H9 (cell line): ENCODE results near the gene ADAMTS13. TPM values are rescaled to one million over a fixed set of nuclear protein-coding genes. Genes with fewer than 3 reads are reported as not detected.

ENCODE experiments used
- DNase-seq: peaks from one replicate; pipeline ENCODE4 v3.0.0-alpha.2; 2017
- H2AFZ ChIP-seq: one replicate; pipeline ENCODE4 v1.6.1; 2013; ENCODE audit warnings: mild to moderate bottlenecking, low read length, control low read depth, moderate library complexity
- H2AK5ac ChIP-seq: 2 replicates; pipeline ENCODE4 v1.6.1; 2013; ENCODE audit warnings: low read length, control low read depth, mixed read lengths; ENCODE audit not compliant: insufficient read length
- H2BK120ac ChIP-seq: one replicate; pipeline ENCODE4 v1.6.1; 2013; ENCODE audit warnings: low read depth, mild to moderate bottlenecking, low read length, control low read depth, inconsistent platforms; ENCODE audit not compliant: poor library complexity, severe bottlenecking
- H2BK12ac ChIP-seq: 2 replicates; pipeline ENCODE4 v1.6.1; 2013; ENCODE audit warnings: low read length, control low read depth, mixed read lengths, low read depth; ENCODE audit not compliant: insufficient read length
- H2BK15ac ChIP-seq: 2 replicates; pipeline ENCODE4 v1.6.1; 2013; ENCODE audit warnings: low read depth, low read length, control low read depth
- H2BK20ac ChIP-seq: one replicate; pipeline ENCODE4 v1.6.1; 2013; ENCODE audit warnings: low read depth, mild to moderate bottlenecking, low read length, control low read depth, inconsistent platforms; ENCODE audit not compliant: poor library complexity, severe bottlenecking
- H2BK5ac ChIP-seq: 2 replicates; pipeline ENCODE4 v1.6.1; 2013; ENCODE audit warnings: low read length, control low read depth, mixed read lengths; ENCODE audit not compliant: insufficient read length
- H3K14ac ChIP-seq: 2 replicates; pipeline ENCODE4 v1.6.1; 2013; ENCODE audit warnings: low read length, control low read depth; ENCODE audit not compliant: insufficient read depth
- H3K18ac ChIP-seq: 2 replicates; pipeline ENCODE4 v1.6.1; 2013; ENCODE audit warnings: low read depth, mild to moderate bottlenecking, mixed read lengths, low read length, control low read depth; ENCODE audit not compliant: insufficient read length
- H3K23ac ChIP-seq: 2 replicates; pipeline ENCODE4 v1.6.1; 2013; ENCODE audit warnings: low read length, control low read depth, mixed read lengths, low read depth; ENCODE audit not compliant: insufficient read length
- H3K23me2 ChIP-seq: 2 replicates; pipeline ENCODE4 v1.6.1; 2013; ENCODE audit warnings: low read depth, mild to moderate bottlenecking, mixed read lengths, low read length, control low read depth; ENCODE audit not compliant: insufficient read length, poor library complexity, severe bottlenecking
- H3K27ac ChIP-seq: 2 replicates; pipeline ENCODE4 v1.5.1; 2013; ENCODE audit warnings: low read length, control low read depth, mixed read lengths, low read depth; ENCODE audit not compliant: insufficient read length
- H3K27me3 ChIP-seq: 2 replicates; pipeline ENCODE4 v1.6.1; 2013; ENCODE audit warnings: low read length, control low read depth, inconsistent platforms; ENCODE audit not compliant: insufficient read depth
- H3K4ac ChIP-seq: 2 replicates; pipeline ENCODE4 v1.6.1; 2013; ENCODE audit warnings: low read depth, mild to moderate bottlenecking, control low read depth, inconsistent platforms, low read length, moderate library complexity
- H3K4me1 ChIP-seq: 2 replicates; pipeline ENCODE4 v1.6.1; 2013; ENCODE audit warnings: low read length, control low read depth, inconsistent platforms; ENCODE audit not compliant: insufficient read depth
- H3K4me2 ChIP-seq: 2 replicates; pipeline ENCODE4 v1.6.1; 2013; ENCODE audit warnings: low read length, control low read depth, mixed read lengths; ENCODE audit not compliant: insufficient read length, insufficient read depth
- H3K56ac ChIP-seq: 2 replicates; pipeline ENCODE4 v1.6.1; 2013; ENCODE audit warnings: low read depth, mild to moderate bottlenecking, mixed read lengths, low read length, control low read depth; ENCODE audit not compliant: insufficient read length
- H3K79me1 ChIP-seq: 2 replicates; pipeline ENCODE4 v1.6.1; 2013; ENCODE audit warnings: low read depth, mild to moderate bottlenecking, moderate library complexity, low read length, control low read depth, inconsistent platforms; ENCODE audit not compliant: insufficient read depth, poor library complexity, severe bottlenecking
- H3K79me2 ChIP-seq: 2 replicates; pipeline ENCODE4 v1.6.1; 2013; ENCODE audit warnings: low read length, control low read depth, inconsistent platforms; ENCODE audit not compliant: insufficient read depth
- H3K9ac ChIP-seq: 2 replicates; pipeline ENCODE4 v1.6.1; 2013; ENCODE audit warnings: low read length, control low read depth, mixed read lengths; ENCODE audit not compliant: insufficient read length; ENCODE audit errors: extremely low read depth
- H3K9me3 ChIP-seq: one replicate; pipeline ENCODE4 v1.6.1; 2013; ENCODE audit warnings: low read depth, low read length, inconsistent platforms; ENCODE audit not compliant: control insufficient read depth
- H3T11ph ChIP-seq: one replicate; pipeline ENCODE4 v1.6.1; 2013; ENCODE audit warnings: mild to moderate bottlenecking, low read length, control low read depth, inconsistent platforms
- H4K20me1 ChIP-seq: one replicate; pipeline ENCODE4 v1.6.1; 2013; ENCODE audit not compliant: control insufficient read depth, insufficient read length, insufficient read depth
- H4K5ac ChIP-seq: 2 replicates; pipeline ENCODE4 v1.6.1; 2013; ENCODE audit warnings: low read depth, mild to moderate bottlenecking, mixed read lengths, low read length, control low read depth; ENCODE audit not compliant: insufficient read length
- H4K8ac ChIP-seq: replicated peaks from 2 replicates; pipeline ENCODE4 v1.6.1; 2013; ENCODE audit warnings: low read length, control low read depth, mixed read lengths, low read depth; ENCODE audit not compliant: insufficient read length
- H4K91ac ChIP-seq: 2 replicates; pipeline ENCODE4 v1.6.1; 2013; ENCODE audit warnings: low read depth, mild to moderate bottlenecking, moderate library complexity, mixed read lengths, low read length, control low read depth; ENCODE audit not compliant: insufficient read length
- H3K27ac Mint-ChIP-seq, 3 experiments: 2 replicates in 2 of 3; 3 replicates in 1 of 3; pipeline ENCODE4 v1.8.0; 2020 to 2021; ENCODE audit warnings: mixed read lengths in 3 of 3, mild to moderate bottlenecking in 1 of 3, moderate library complexity in 1 of 3
- H3K27me3 Mint-ChIP-seq: 2 replicates; pipeline ENCODE4 v1.8.0; 2021; ENCODE audit warnings: low read depth, mild to moderate bottlenecking, moderate library complexity, mixed read lengths
- H3K36me3 Mint-ChIP-seq, 3 experiments: 2 replicates in 2 of 3; 3 replicates in 1 of 3; pipeline ENCODE4 v1.8.0; 2020 to 2021; ENCODE audit warnings: low read depth in 3 of 3, mixed read lengths in 3 of 3; ENCODE audit not compliant: insufficient read depth in 1 of 3
- H3K4me1 Mint-ChIP-seq, 2 experiments: 2 replicates each; pipeline ENCODE4 v1.8.0; 2020; ENCODE audit warnings: mixed read lengths in 2 of 2
- H3K4me3 Mint-ChIP-seq, 2 experiments: 2 replicates in 1 of 2; 3 replicates in 1 of 2; pipeline ENCODE4 v1.8.0; 2020 to 2021; ENCODE audit warnings: mild to moderate bottlenecking in 2 of 2, mixed read lengths in 2 of 2, moderate library complexity in 1 of 2
- H3K9me3 Mint-ChIP-seq, 2 experiments: 2 replicates in 1 of 2; 3 replicates in 1 of 2; pipeline ENCODE4 v1.8.0; 2020; ENCODE audit warnings: mild to moderate bottlenecking in 2 of 2, mixed read lengths in 2 of 2, moderate library complexity in 1 of 2
- CTCF ChIP-seq: fragments of 200-600 bp; sonication (generic); conservative IDR thresholded peaks from 3 replicates; pipeline ENCODE4 v1.8.0; 2021; ENCODE audit warnings: antibody characterized with exemption, mild to moderate bottlenecking
- whole genome bisulfite sequencing: extraction: QIAGEN DNeasy Blood & Tissue Kit; methylation state at CpG from one replicate; pipeline ENCODE4 v1.1.7; 2013; ENCODE audit warnings: missing lambda C conversion rate, low lambda C conversion rate, mixed read lengths; ENCODE audit not compliant: insufficient read length; ENCODE audit errors: extremely low coverage; 5-methylcytosine and 5-hydroxymethylcytosine counted together
- total RNA-seq: library from RNA; stranded (reverse); gene quantifications from 2 replicates; pipeline ENCODE4 v1.2.1, GENCODE V29; 2021

Gene ADAMTS13
- total RNA-seq, 1 experiment from 2014 or later = 8.8 TPM

DNA sequence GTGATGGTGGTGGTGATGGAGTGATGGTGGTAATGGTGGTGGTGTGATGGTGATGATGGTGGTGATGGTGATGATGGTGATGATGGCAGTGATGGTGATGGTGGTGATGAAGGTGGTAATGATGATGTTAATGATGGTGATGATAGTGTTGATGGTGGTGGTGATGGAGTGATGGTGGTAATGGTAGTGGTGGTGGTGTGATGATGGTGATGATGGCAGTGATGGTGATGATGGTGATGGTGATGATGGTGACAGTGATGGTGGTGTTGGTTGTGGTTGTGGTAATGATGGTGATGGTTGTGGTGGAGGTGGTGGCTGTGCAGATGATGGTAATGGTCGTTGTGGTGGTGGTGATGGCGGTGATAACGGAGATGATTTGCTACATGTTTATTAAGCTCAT lies 38.7 kb upstream of the ADAMTS13 start:
- no peak overlapping the region for H2AK5ac ChIP-seq
- no peak overlapping the region for H3K4ac ChIP-seq
- H3T11ph ChIP-seq = no peak overlapping the region
- no peaks in the 10 kb centered on the region for H3K9me3 Mint-ChIP-seq
- no peaks in the 10 kb centered on the region for H3K27me3 ChIP-seq
- peaks cover 3% of the 10 kb centered on the region for H4K20me1 ChIP-seq
- no peak overlapping the region for H2BK12ac ChIP-seq
- no peak for TF ChIP-seq CTCF
- H3K36me3 Mint-ChIP-seq = no peaks in the 10 kb centered on the region
- H4K91ac ChIP-seq = no peak overlapping the region
- H3K4me1 Mint-ChIP-seq = no peaks in the 10 kb centered on the region
- no peak overlapping the region for H2BK20ac ChIP-seq
- H3K56ac ChIP-seq = no peak overlapping the region
- no peak overlapping the region for H2BK120ac ChIP-seq
- no peak overlapping the region for H2BK5ac ChIP-seq
- H3K23me2 ChIP-seq = no peaks in the 10 kb centered on the region
- H3K79me2 ChIP-seq = no peaks in the 10 kb centered on the region
- H3K4me1 ChIP-seq = no peaks in the 10 kb centered on the region
- no peaks in the 10 kb centered on the region for H3K79me1 ChIP-seq
- DNase-seq = no peak
- no CpG with 5 or more reads among the region's 3 CpGs for WGBS
- H3K27ac ChIP-seq = no peak overlapping the region
- no peaks in the 10 kb centered on the region for H3K9me3 ChIP-seq
- H3K4me2 ChIP-seq = no peak overlapping the region
- H3K18ac ChIP-seq = no peak overlapping the region
- H4K8ac ChIP-seq = no peak overlapping the region
- no peak overlapping the region for H3K27ac Mint-ChIP-seq
- H3K4me3 Mint-ChIP-seq = no peak overlapping the region
- H2AFZ ChIP-seq = no peak overlapping the region
- H3K9ac ChIP-seq = no peak overlapping the region
- H3K14ac ChIP-seq = no peak overlapping the region
- H4K5ac ChIP-seq = no peak overlapping the region
- no peak overlapping the region for H3K23ac ChIP-seq
- peaks cover 17% of the 10 kb centered on the region for H3K27me3 Mint-ChIP-seq
- H2BK15ac ChIP-seq = no peak overlapping the region
